CD4-positive, alpha-beta T cell treated with Interleukin-17A for 4 hours (primary cell): ENCODE results near the gene RAB11B.
A peak's percentile ranks its signal among the peaks of the same experiment; 100 is the strongest.
"Not testable (repeated sequence)": the region's sequence is repeated elsewhere in the genome, so short reads cannot be mapped to it uniquely, and the experiment has no call there.

ENCODE experiments used
- DNase-seq: peaks from one replicate; pipeline ENCODE4 v3.0.0-alpha.2; 2020; ENCODE audit warnings: mixed read lengths

RAB11B gene

DNA sequence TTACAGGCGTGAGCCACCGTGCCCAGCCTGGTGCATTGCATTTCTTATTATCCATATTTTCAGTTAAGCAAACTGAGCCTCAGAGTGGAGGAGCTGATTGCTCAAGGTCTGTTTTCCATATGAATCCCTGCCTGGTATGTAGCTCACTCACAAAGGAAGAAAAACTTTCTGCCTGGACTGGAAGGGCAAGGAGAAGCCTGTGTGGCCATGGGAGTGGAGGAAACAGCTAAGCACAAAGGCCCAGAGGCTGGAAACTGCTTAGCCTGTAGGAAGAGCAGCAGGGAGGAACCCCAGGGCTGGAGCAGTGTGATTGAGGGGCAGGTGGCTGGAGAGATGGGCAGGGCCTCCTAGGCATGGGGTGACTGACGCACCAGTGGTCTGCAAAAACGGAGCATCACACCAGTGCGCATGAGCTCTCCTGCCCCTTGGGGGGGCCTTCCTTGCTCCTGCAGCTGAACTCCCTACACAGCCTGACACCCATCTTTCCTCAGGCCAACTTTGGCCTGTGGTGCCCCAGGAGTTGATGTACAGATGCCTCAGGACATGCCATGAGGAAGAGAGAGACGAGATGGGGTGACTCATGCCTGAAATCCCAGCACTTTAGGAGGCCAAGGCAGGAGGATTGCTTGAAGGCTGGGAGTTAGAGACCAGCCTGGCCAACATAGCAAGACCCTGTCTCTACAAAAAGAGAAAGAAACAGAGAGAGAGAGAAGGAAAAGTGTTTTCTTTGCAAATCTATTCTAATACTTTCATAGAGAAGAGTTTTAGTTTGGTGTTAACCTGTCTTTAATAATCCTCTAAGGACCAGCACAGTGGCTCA is 51.8 kb downstream of the RAB11B start:
- no peak for DNase-seq

DNA sequence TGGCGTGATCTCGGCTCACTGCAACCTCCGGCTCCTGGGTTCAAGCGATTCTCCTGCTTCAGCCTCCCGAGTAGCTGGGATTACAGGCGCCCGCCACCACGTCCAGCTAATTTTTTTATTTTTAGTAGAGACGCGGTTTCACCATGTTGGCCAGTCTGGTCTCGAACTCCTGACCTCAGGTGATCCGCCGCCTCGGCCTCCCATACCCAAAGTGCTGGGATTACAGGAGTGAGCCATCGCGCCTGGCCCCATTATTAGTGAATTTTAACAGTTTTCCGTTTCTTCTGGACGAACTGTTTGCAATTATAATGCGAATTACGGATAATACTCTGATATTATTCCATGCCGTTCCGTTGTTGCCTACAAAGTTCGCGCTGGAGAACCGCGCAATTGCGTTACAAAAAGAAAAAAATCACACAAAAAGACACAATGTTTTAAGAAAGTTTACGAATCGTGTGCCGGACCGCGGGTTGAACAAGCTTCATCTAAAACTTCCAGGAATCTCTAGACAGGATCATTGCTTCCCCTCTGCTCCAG is 54.0 kb downstream of the RAB11B start:
- not testable (repeated sequence) for DNase-seq

DNA sequence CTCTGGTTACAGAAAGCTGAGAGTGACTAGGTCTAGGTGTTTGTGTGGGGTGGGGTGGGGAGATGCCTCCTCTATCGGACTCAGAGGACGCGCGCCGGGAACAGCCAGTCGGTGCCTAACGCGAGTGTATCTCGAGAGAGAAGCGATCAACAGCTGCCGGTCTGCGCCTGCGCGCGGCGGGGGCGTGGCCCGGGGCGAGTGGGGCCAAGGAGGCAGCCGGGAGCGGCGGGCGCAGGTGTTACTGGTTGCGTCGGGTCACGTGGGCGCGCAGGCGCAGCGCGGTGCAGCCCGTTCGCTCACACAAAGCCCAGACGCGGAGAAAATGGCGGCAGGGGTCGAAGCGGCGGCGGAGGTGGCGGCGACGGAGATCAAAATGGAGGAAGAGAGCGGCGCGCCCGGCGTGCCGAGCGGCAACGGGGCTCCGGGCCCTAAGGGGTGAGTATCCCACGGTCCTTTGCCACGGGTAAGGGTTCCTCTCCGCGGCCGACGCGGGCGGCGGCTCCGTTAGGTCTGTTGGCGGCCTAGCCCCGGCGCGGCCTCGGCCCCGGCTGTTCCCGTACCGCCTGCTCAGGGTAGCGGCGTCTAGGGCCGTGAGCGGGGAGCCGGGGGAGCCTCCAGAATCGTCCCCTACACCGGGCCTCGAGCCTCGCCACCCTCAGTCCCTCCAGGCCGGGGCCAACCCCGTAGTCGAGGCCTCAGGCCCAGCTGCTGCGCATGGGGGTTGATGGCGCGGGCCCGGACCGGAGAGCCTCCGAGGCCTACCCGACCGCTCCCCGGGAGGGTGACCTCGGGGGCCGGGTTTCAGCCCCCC is 54.7 kb downstream of the RAB11B start, which contains the start of gene HNRNPM:
Gene HNRNPM, plus strand, starts transcription at position 299 of the 811 bp plus-strand sequence. Its CDS starts 24 bp downstream, at position 323.
- peak; percentile 100 for DNase-seq

DNA sequence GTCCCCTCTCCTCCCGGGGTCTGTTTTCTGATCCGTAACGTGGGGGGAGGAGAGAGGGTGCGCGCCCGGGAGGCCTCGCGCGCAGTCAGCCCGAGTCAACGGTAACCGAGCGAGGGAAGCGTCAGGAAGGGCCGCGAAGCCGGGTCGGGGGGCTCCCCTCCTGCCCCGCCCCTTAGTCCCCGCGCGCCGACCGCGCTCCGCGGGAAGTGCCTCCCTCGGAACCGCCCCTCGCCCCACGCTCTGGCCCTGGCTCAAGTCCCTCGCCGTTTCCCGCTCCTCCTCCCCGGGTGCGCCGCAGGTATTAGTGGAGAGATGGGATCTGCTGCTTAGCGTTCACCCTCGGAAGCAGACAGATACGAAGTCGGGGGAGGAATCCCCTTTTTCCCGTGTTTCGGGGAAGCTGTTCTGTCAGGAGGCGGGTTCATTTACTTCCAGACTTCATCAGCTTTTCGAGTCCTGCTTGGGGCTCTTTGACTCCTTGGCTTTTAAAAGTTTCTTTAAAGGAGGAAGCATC is 55.4 kb downstream of the RAB11B start:
- peak; percentile 47 for DNase-seq

- no peak for DNase-seq
These were observed 56.0 kb downstream of the RAB11B start for GRCh38 chr19:8446061-8446709.

DNA sequence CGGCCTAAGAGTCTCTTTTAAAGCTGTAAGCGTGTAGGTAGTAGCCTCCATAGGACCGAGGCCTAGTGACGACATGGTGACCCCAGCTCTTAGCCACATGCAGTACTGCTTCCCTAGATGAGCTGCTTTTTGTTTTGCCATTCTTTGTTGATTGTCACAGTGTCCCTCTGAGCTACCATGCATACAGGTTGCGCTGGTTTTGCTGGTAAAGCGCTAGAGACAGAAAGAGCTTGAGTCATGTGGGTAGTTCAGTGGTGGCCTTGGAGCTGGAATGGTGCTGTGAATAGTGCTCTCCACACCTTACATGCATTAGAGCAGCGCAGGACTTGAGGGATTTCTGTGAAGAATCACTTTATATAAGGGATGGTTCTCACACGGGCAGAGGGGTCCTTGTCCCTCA is 59.7 kb downstream of the RAB11B start:
- no peak for DNase-seq

DNA sequence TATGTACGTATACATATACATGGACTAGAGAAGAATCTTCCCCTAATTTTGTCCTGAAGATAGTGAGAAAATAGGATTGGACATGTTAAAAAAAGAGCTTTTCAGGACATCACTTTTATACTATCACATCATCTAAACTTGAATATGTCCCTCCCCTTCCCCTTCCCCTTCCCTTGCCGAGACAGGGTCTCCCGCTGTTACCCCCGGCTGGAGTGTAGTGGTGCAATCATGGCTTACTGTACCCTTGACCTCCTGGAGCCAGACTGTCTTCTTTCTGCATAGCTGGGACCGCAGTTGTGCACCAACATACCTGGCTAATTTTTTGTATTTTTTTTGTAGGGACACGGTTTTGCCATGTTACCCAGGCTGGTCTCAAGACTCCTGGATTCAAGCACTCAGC is 61.2 kb downstream of the RAB11B start:
- no peak for DNase-seq

DNA sequence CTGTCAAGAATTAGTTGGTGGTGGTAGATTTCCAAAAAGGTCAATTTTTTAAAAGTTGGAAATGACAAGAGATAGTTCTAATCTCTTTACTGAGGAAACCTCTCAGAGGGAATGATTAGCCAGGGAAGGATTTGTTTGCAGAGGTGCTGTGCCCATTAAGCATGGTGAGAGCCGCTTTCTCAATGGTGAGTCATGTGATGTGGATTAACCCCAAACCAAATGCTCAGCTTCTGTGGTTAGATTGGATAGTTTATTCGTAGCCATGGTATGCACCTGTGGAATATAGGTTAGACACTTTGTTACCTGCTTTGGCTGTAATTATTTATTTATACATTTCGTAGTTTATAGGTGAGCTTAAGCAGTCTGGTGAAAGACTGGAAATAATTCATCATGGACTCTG is 61.7 kb downstream of the RAB11B start:
- no peak for DNase-seq

GRCh38 chr19:8452446-8453123 is 62.4 kb downstream of the RAB11B start:
- DNase-seq, result no peak

- DNase-seq, result no peak
These were observed 63.5 kb downstream of the RAB11B start for GRCh38 chr19:8453616-8454015.
